GM18867 (cell line): ENCODE results near the gene PCYT1B.
"Not testable (repeated sequence)": the region's sequence is repeated elsewhere in the genome, so short reads cannot be mapped to it uniquely, and the experiment has no call there.

ENCODE experiments used
- ATAC-seq: cut with Tn5 transposase; IDR thresholded peaks from one replicate; pipeline ENCODE4 v1.9.1; 2021; ENCODE audit warnings: mild to moderate bottlenecking, moderate library complexity; ENCODE audit not compliant: unreplicated experiment

The PCYT1B gene

GRCh38 chrX:24646745-24647182, 383 bp downstream of the PCYT1B start:
- peak; percentile 14 for ATAC-seq

- no peak for ATAC-seq
Measured at GRCh38 chrX:24646006-24646405, 1.1 kb downstream of the PCYT1B start.

- no peak for ATAC-seq
Measured at GRCh38 chrX:24643116-24643515, 4.0 kb downstream of the PCYT1B start.

DNA sequence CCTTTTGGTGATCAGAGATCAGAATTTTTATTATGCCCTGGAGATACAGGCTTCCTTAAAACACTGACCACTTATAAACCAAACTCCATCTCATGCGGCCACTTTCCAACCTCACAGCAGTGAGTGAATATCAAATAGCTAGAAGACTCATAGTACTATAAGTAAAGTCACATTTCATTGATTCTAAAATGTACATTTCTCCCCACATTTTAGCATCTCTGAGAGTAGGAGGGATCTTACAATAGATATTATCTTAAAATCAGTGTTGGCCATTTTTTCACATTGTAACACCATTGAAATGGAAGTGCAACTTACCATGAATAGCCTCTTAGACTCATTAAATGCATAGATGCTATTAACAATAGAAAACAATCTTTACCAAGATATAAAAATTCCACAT, 17.4 kb downstream of the PCYT1B start:
- ATAC-seq: no peak

- no peak for ATAC-seq
Measured at GRCh38 chrX:24619647-24620046, 27.5 kb downstream of the PCYT1B start.

- ATAC-seq: no peak
Measured at GRCh38 chrX:24610516-24610915, 36.6 kb downstream of the PCYT1B start.

DNA sequence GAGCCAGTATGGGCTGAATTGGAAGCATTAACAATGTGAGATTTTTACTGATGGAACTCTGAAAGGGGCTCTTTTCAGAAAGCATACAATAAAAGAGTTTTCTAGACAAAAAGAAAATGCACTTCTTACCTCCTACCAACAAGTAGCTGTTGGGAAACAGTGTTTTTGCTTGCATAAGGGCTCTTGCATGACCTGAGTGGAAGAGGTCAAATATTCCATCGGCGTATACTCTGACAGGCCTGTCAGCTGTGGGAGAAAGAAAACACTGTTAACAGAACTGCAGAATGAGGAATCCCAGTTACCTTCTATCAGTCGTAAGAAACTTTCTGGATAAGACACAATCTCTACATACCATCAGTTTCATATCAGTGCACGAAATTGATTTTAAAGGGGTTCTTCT, 39.5 kb downstream of the PCYT1B start:
- ATAC-seq: no peak

- ATAC-seq: not testable (repeated sequence)
Measured at GRCh38 chrX:24605941-24606340, 41.2 kb downstream of the PCYT1B start.

GRCh38 chrX:24603191-24603590, 44.0 kb downstream of the PCYT1B start:
- ATAC-seq: no peak

DNA sequence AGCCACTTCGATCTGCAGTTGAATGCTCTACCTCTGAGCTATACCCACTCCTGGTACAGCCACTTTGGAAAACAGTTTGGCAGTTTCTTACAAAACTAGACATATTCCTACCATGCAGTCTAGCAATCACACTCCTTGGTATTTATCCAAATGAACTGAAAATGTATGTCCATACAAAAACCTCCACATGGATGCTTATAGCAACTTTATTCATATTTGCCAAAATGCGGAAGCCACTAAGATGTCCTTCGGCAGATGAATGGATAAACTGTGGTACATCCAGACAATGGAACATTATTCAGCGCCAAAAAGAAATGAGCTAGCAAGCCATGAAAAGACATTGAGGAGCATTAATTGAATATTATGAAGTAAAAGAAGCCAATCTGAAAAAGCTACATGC, 45.3 kb downstream of the PCYT1B start:
- ATAC-seq: no peak

GRCh38 chrX:24594501-24594900, 52.6 kb downstream of the PCYT1B start:
- ATAC-seq: no peak

DNA sequence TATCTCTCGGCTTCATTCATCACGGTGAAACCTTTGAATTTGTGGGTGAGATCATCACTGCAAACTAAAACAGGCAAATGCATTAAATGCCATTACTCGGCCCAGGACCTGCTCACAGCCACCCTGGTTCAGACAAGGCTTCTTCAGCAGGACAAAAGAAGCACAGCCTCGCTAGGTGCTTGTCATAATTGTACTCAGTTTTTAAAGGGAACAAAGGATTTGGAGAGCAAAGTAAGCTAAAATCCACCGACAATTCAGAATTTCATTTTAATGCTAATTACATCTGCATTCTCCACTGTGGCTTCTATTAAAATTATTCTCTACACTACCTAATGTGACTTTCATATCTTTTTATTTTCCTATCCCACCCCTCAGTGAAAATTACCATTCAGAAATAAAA, 57.0 kb downstream of the PCYT1B start:
- ATAC-seq: no peak

DNA sequence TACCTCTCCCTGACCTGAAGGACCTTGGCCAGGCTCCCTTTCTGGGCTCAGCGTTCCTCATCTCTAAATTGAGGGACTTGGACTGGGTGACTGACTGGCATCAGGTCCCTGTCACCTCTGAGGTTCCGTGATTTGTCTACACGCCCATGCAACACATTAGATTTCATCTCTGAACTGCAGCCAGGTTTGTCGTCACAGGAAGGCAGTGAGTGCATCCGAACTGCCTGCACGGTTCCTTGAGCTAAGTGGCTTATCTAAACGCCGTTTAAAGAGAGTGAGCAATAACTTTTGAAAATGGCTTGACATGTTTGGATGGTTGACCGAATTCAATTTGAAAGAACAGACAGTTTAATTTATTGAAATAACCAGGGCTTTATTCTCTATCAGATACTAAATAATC, 70.1 kb downstream of the PCYT1B start:
- no peak for ATAC-seq

- ATAC-seq: no peak
Measured at GRCh38 chrX:24575496-24575895, 71.7 kb downstream of the PCYT1B start.

GRCh38 chrX:24574743-24575142, 72.4 kb downstream of the PCYT1B start:
- ATAC-seq: no peak

- no peak for ATAC-seq
Measured at GRCh38 chrX:24567169-24567568, 80.0 kb downstream of the PCYT1B start.

DNA sequence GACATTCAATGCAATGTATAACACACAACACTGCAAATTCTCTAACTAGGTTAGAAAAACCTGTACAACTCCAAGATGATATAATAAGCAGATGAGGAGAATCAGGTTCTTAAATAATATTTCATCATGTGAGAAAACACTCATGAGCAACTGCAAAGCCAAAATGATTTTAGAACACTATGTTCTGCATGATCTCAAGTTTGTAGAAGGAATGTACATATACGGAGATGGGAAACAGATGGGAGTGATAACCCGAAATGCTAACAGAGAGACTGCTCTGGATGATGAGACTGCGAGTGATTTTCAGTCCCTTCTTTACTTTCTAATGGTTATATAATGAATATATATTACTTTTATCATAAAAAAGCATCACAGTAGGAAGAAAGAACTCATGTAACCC, 80.9 kb downstream of the PCYT1B start:
- ATAC-seq: no peak

DNA sequence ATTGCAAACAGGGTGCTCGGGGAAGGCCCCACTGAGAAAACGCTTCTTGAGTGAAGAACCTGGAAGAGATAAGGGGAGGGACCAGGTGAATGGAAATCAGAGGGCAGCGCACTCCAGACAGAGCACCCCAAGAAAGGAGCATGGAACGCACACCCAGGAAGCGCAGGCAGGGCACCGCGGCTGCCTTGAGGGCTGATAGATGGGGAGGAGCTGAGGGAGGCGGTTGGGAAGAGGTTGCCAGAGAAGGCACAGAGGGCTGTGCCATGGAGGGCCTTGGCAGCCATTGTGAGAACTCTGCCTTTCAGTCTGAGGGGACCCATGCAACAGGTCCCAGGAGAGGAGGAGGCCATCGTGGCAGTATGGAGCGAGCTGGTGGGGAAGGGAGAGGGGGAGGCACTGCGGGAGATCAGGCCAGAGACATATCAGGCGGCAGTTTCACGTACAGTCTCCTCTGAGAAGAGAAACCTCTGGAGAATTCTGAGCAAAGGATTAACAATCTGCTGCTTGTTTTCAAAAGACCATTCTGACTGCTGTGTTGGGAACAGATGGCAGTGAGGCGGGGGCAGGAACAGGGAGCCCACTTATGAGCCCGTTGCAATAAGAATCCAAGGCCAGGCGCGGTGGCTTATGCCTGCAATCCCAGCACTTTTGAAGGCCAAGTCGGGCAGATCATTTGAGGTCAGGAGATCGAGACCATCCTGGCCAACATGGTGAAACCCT, 83.7 kb downstream of the PCYT1B start:
- ATAC-seq: no peak

DNA sequence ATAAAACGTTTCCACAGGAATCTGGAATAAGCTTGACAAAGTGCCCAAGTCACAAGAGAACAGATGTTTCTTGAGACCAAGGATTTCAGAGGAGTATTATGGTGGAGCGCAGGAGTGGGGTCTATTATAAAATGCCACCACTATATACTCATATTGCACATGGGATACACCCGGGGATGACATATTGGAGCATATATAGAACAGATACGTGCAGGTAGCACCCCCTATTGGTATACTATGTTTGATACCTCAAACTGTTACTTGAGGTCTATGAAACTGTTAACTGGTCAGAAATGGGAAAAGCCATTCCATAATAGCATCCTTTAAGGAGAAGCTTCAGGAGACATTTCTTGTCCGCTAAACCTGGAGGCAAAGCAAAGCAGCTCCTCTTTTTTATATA, 86.0 kb downstream of the PCYT1B start:
- peak; percentile 48 for ATAC-seq

- ATAC-seq: no peak
Measured at GRCh38 chrX:24553011-24553410, 94.1 kb downstream of the PCYT1B start.

DNA sequence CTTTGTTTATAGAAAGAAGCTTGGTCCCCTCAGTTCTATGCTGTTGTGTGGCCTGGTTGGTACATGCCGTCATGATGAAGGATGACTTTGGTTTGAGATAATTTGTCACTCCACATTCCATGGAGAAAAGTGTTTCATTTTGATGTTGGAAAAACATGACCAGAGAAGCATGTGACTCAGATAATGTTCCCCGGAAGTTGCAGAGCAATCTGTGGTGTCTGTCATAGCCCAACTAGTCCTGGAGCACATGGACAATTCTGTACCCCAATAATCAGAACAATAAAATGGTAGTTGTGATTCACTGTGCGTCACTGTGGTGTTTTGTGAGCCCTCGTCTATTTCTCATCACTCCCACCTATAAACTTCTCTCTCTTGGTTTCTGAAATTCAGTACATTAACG, 97.0 kb downstream of the PCYT1B start:
- ATAC-seq: no peak

DNA sequence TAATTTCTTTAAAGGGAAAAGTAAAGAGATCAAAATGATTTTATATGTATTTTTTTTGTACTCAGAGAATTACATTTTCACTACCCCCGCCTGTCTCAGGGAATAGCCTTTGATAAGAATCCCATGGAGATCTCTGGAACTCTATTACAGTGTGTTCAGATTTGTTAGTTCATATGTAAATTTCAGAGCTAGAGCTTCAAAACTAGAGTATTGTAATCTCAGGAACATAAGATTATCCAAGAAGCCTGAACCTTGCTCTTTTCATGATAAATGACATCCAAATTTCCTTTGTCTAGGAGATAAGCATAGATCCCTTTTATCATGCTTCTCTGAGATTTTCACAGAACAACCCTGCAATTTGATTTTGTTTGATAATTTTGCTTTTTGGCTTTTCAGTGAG, 99.2 kb downstream of the PCYT1B start:
- no peak for ATAC-seq

- ATAC-seq: no peak
Measured at GRCh38 chrX:24542756-24543155, 104.4 kb downstream of the PCYT1B start.
